Loucy (cell line): ENCODE results near the gene PKDCC.

Source experiments
- EZH2phosphoT487 ChIP-seq: fragments of 200-600 bp; IDR thresholded peaks from 2 replicates; pipeline ENCODE4 v1.6.1; 2018; ENCODE audit warnings: antibody characterized with exemption, mild to moderate bottlenecking, moderate library complexity, borderline replicate concordance
- TF ChIP-seq, protein P1 (sequence below): fragments of 200-600 bp; sonication (generic); conservative IDR thresholded peaks from 2 replicates; pipeline ENCODE4 v1.5.1; 2014; ENCODE audit warnings: mild to moderate bottlenecking, antibody characterized with exemption, low read length

DNA sequence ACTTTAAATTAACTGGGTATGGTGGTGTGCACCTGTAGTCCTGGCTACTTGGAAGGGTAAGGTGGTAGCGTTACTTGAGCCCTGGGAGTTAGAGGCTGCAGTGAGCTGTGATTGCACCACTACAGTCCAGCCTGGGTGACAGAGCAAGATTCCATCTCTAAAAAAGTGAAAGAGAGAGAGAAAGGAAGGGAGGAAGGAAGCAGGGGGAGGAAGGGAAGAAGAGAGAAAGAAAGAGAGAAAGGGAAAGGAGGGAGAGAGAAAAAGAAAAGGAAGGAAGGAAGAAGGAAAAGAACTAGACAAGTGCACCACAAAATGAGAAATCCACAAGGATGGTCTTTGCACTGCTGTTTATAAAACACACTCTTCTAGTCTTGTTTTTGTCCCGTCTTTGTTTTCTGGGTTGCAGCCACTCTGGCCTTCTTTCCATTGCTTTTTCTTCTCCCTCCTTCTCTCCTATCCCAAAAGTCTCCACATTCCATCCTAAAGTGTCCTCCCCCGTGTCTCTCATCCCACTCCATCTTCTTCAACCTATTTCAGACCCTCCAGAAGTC is 32.0 kb downstream of the PKDCC start:
- TF ChIP-seq, protein P1, sequence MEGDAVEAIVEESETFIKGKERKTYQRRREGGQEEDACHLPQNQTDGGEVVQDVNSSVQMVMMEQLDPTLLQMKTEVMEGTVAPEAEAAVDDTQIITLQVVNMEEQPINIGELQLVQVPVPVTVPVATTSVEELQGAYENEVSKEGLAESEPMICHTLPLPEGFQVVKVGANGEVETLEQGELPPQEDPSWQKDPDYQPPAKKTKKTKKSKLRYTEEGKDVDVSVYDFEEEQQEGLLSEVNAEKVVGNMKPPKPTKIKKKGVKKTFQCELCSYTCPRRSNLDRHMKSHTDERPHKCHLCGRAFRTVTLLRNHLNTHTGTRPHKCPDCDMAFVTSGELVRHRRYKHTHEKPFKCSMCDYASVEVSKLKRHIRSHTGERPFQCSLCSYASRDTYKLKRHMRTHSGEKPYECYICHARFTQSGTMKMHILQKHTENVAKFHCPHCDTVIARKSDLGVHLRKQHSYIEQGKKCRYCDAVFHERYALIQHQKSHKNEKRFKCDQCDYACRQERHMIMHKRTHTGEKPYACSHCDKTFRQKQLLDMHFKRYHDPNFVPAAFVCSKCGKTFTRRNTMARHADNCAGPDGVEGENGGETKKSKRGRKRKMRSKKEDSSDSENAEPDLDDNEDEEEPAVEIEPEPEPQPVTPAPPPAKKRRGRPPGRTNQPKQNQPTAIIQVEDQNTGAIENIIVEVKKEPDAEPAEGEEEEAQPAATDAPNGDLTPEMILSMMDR: no peak
- TF ChIP-seq EZH2phosphoT487: no peak
